Adrenal gland (tissue), 12 donors: Measurements from ENCODE around the gene OAS2. TPM values are rescaled to one million over a fixed set of nuclear protein-coding genes. Genes with fewer than 3 reads are reported as not detected.

Experiments
- DNase-seq, 7 donors: peaks; one replicate each; pipeline ENCODE4 v3.0.0-alpha.2; 2019 to 2020
- H3K27ac ChIP-seq, 5 donors: fragments of 200-600 bp; sonication (generic) in 4 of 5; 1 replicate in 3 of 5; 2 replicates in 2 of 5; pipeline versions ENCODE4 v1.5.1 to v1.8.0; 2016 to 2020; ENCODE audit warnings: mild to moderate bottlenecking in 1 of 5
- H3K27me3 ChIP-seq: fragments of 200-600 bp; 2 replicates; pipeline ENCODE4 v1.8.0; 2021
- H3K36me3 ChIP-seq, 2 donors: fragments of 200-600 bp; replicated peaks in 1 of 2; 1 replicate in 1 of 2; 2 replicates in 1 of 2; pipeline versions ENCODE4 v1.5.1 to v1.8.0; 2018 to 2022
- H3K4me1 ChIP-seq, 2 donors: fragments of 200-600 bp; replicated peaks in 1 of 2; 1 replicate in 1 of 2; 2 replicates in 1 of 2; pipeline versions ENCODE4 v1.5.1 to v1.8.0; 2018 to 2021
- H3K4me3 ChIP-seq, 4 donors: fragments of 200-600 bp; sonication (generic) in 3 of 4; one replicate each; pipeline ENCODE4 v1.5.1; 2016 to 2018
- H3K9me3 ChIP-seq, 3 donors: fragments of 200-600 bp; sonication (generic) in 1 of 3; replicated peaks in 1 of 3; 1 replicate in 2 of 3; 2 replicates in 1 of 3; pipeline versions ENCODE4 v1.5.1 to v1.8.0; 2016 to 2021
- POLR2A ChIP-seq, 2 donors: fragments of 450-650 bp; IDR thresholded peaks; one replicate each; pipeline ENCODE4 v1.6.1; 2017; ENCODE audit warnings: antibody characterized with exemption in 2 of 2, mild to moderate bottlenecking in 2 of 2, moderate library complexity in 1 of 2
- WGBS, 4 donors: extraction: QIAGEN DNeasy Blood & Tissue Kit in 2 of 4; methylation state at CpG; one replicate each; pipeline versions ENCODE4 v1.1.5 to v1.1.7; 2013 to 2017; 5-methylcytosine and 5-hydroxymethylcytosine counted together
- intact Hi-C, 2 donors: fragments of 100-400 bp; cut with DNase I; formaldehyde crosslinking; loops; one replicate each; pipeline versions ENCODE4 v1.14.1 to v1.15.0; 2022 to 2023
- polyA plus RNA-seq, 3 donors: library from polyadenylated mRNA; stranded (reverse); fragments of 200-250 nt in 2 of 3; fragments of 350-450 nt in 1 of 3; fragmentation: Illumina TruSeq in 1 of 3; extraction: RNeasy Lipid Tissue Mini Kit (QIAGEN cat#74804) in 1 of 3; gene quantifications; one replicate each; pipeline ENCODE4 v1.2.3, GENCODE V29; 2013 to 2014
- total RNA-seq, 9 donors: library from RNA; depleted of rRNA in 4 of 9; stranded (reverse); fragments of >200 nt in 4 of 9; fragments of 120-200 nt in 1 of 9; fragmentation: NEBNext Ultra II Directional in 1 of 9; extraction: Animal tissue kit (Norgen Biotek cat#: 25700) in 1 of 9; gene quantifications; one replicate each; pipeline versions ENCODE4 v1.1.0 to v1.2.4, GENCODE V29; 2013 to 2023
- TF ChIP-seq, protein P1 (sequence below), 6 experiments: fragments of 450-650 bp in 4 of 6; fragments of 200-600 bp in 2 of 6; sonication (generic) in 1 of 6; IDR thresholded peaks; 1 replicate in 5 of 6; 2 replicates in 1 of 6; pipeline versions ENCODE4 v1.5.1 to v1.8.0; 2016 to 2021; ENCODE audit warnings: antibody characterized with exemption in 6 of 6, mild to moderate bottlenecking in 2 of 6, moderate library complexity in 1 of 6
- donor health status: healthy with polysubstance abuse.
- donor health status: Bipolar disorder and iron deficiency.
- donor health status: DM: yes; HTN: yes; CAD: no.
- donor health status: DM: no; HTN: no; CAD: no.
- donor health status: DM: no; HTN: no; CAD: no.
- donor health status: DM: yes; HTN: yes; CAD: no.

The OAS2 gene
- total and polyA plus RNA-seq, 12 donors = 2.5 to 30.4 (median 8.5) TPM

DNA sequence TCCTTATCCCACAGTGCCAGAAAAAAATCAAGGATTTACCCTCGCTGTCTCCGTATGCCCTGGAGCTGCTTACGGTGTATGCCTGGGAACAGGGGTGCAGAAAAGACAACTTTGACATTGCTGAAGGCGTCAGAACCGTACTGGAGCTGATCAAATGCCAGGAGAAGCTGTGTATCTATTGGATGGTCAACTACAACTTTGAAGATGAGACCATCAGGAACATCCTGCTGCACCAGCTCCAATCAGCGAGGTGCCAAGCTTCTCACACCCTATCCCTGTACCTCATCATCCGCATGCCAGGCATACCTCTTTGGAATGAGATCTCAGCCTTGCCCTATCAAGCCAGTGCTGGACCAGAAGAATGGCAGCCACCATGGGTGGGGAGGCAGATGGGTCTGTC, 19.2 kb downstream of the OAS2 start:
- no peak overlapping the region for H3K4me3 ChIP-seq
- WGBS, 4 donors = 89 to 100% (median 92%) methylated on average over 3 to 7 of the region's 7 CpGs
- TF ChIP-seq, protein P1, sequence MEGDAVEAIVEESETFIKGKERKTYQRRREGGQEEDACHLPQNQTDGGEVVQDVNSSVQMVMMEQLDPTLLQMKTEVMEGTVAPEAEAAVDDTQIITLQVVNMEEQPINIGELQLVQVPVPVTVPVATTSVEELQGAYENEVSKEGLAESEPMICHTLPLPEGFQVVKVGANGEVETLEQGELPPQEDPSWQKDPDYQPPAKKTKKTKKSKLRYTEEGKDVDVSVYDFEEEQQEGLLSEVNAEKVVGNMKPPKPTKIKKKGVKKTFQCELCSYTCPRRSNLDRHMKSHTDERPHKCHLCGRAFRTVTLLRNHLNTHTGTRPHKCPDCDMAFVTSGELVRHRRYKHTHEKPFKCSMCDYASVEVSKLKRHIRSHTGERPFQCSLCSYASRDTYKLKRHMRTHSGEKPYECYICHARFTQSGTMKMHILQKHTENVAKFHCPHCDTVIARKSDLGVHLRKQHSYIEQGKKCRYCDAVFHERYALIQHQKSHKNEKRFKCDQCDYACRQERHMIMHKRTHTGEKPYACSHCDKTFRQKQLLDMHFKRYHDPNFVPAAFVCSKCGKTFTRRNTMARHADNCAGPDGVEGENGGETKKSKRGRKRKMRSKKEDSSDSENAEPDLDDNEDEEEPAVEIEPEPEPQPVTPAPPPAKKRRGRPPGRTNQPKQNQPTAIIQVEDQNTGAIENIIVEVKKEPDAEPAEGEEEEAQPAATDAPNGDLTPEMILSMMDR (IDR thresholded peaks at IDR 0.05) = no peak
- no peak for TF ChIP-seq POLR2A (IDR thresholded peaks at IDR 0.05)
- intact Hi-C loops = no loop called here
- no peaks in the 10 kb centered on the region for H3K9me3 ChIP-seq
- no peak overlapping the region for H3K27ac ChIP-seq
- no peaks in the 10 kb centered on the region for H3K4me1 ChIP-seq
- no peaks in the 10 kb centered on the region for H3K27me3 ChIP-seq
- H3K36me3 ChIP-seq = no peaks in the 10 kb centered on the region
- no peak for DNase-seq

DNA sequence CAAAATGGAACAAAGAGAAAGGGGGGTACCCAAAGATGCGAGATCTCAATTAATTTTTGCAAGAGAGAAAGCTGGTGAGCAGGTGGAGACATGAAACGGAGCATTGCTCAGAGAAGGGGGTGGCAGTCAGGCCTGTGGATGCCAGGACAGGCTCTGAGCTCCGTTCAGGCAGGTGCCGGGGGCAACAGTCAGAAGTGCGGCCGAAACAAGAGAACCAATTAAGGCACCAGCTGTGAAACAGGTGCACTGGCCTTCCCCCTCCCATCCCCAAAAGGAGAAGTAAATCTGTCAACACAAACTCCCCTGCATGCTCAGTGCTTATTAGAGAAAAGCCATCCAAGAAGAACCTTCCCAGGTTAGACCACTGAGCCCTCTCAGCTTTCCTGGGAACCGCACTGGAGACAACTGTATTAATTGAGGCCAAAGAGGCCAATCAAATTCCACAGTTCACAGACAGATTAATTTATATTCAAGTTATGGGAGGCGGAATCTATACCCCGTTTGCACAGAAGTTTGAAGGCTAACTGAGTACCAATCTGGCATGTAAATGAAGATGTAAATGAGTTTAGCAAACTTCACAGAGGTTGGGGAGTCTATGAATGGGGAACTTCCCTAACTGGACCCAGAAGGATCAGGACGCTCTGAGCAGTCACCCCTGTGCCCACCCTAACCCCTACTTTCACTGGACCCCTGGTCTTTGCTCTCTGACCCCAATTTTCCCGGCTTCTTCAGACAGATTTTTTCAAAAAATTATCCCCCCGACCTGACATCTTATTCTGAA, 20.9 kb downstream of the OAS2 start:
- 85 to 92% (median 90%) methylated on average over 12 of the region's 12 CpGs for WGBS, 4 donors
- Histone ChIP-seq H3K27me3 (no peaks in the 10 kb centered on the region), H3K4me1 (no peaks in the 10 kb centered on the region), H3K9me3 (no peaks in the 10 kb centered on the region), H3K36me3 (no peaks in the 10 kb centered on the region), H3K27ac (no peak overlapping the region), H3K4me3 (no peak overlapping the region)
- TF ChIP-seq, protein P1 (IDR thresholded peaks at IDR 0.05) = no peak
- TF ChIP-seq POLR2A (IDR thresholded peaks at IDR 0.05) = no peak
- no peak for DNase-seq
- intact Hi-C loops = no loop called here

DNA sequence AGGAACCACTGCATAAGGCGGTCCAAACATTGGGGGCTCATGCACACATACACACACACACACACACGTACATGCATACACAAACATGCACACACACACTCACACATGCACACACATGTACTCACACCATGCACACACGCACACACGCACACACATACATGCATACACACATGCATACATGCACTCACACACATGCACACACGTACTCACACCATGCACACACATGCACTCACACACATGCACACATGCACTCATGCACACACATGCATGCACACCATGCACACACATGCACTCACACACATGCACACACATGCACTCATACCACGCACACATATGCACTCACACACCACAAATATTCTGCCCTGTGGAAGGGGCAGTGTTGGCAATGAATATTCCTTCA, 22.1 kb downstream of the OAS2 start:
- no peak for TF ChIP-seq POLR2A (IDR thresholded peaks at IDR 0.05)
- TF ChIP-seq, protein P1 (IDR thresholded peaks at IDR 0.05) = no peak
- H3K9me3 ChIP-seq = no peaks in the 10 kb centered on the region
- H3K27me3 ChIP-seq = no peaks in the 10 kb centered on the region
- H3K4me3 ChIP-seq = no peak overlapping the region
- H3K27ac ChIP-seq = no peak overlapping the region
- DNase-seq = no peak
- intact Hi-C loops = no loop called here
- 90 to 97% (median 92%) methylated on average over 6 of the region's 6 CpGs for WGBS, 4 donors
- no peaks in the 10 kb centered on the region for H3K36me3 ChIP-seq
- H3K4me1 ChIP-seq = no peaks in the 10 kb centered on the region

DNA sequence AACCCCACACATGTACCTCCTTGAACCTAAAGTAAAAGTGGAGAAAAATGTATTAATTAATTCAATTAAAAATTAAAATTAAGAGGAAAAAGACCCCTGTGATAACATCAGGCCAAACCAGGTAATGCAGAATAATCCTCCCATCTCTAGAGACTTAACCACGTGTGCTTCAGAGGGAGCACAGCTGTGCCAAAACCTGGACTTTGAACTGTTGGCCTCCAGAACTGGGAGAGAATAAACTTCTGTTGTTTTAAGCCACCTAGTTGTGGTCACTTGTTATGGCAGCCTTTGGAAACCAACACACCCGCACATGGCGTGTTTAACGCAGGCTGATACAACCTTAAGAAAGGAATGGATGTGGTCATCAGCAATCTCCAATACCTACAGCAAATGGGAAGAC, 23.8 kb downstream of the OAS2 start:
- Histone ChIP-seq H3K4me3 (no peak overlapping the region), H3K27ac (no peak overlapping the region), H3K4me1 (peaks cover 0 to under 1% of the 10 kb centered on the region in 2 donors), H3K9me3 (no peaks in the 10 kb centered on the region), H3K36me3 (no peaks in the 10 kb centered on the region), H3K27me3 (no peaks in the 10 kb centered on the region)
- 80 to 92% (median 85%) methylated on average over 4 of the region's 4 CpGs for WGBS, 4 donors
- no peak for TF ChIP-seq POLR2A (IDR thresholded peaks at IDR 0.05)
- TF ChIP-seq, protein P1 (IDR thresholded peaks at IDR 0.05) = no peak
- intact Hi-C loops = no loop called here
- no peak for DNase-seq
